ENCODE measurements around the gene SV2C.
A peak's percentile ranks its signal among the peaks of the same experiment; 100 is the strongest.
"Not testable (repeated sequence)": the region's sequence is repeated elsewhere in the genome, so short reads cannot be mapped to it uniquely, and the experiment has no call there.

Gene SV2C

GRCh38 chr5:76319673-76320072 lies 236.5 kb downstream of the SV2C start:
- TF ChIP-seq ZNF701 (tag by site-specific recombination; IDR thresholded peaks at IDR 0.05) (no peak), HOXA7 (CRISPR knock-in tag; IDR thresholded peaks at IDR 0.05; ENCODE audit: borderline replicate concordance) (no peak), ZBTB7A (tag by site-specific recombination; IDR thresholded peaks at IDR 0.05; ENCODE audit: low read depth) (no peak), ZNF184 (tag by site-specific recombination; IDR thresholded peaks at IDR 0.05) (no peak), ZNF645 (tag by site-specific recombination; IDR thresholded peaks at IDR 0.05) (no peak), ZNF394 (tag by site-specific recombination; IDR thresholded peaks at IDR 0.05; ENCODE audit: borderline replicate concordance) (no peak), ZNF140 (tag by site-specific recombination; IDR thresholded peaks at IDR 0.05) (no peak), ZBTB8A (tag by site-specific recombination; IDR thresholded peaks at IDR 0.05) (no peak), ZNF19 (tag by site-specific recombination; IDR thresholded peaks at IDR 0.05; ENCODE audit: low read depth) (no peak)
- Histone ChIP-seq H3K9me3 (ENCODE audit: control insufficient read depth, insufficient read depth, low read depth, low read length) (no peaks in the 10 kb centered on the region), H3K4me3 (ENCODE audit: low read depth, low read length) (no peak overlapping the region), H3K27ac (ENCODE audit: extremely low read depth, low read depth, low read length) (no peak overlapping the region), H3K4me1 (ENCODE audit: control insufficient read depth, insufficient read depth, low read length) (no peaks in the 10 kb centered on the region), H3K36me3 (ENCODE audit: control insufficient read depth in 2 of 2, insufficient read depth in 1 of 2, low read length in 2 of 2) (no peaks in the 10 kb centered on the region)
- POLR2A ChIA-PET: no interaction called here
- CTCF ChIA-PET: interaction anchor here (1.1 kb wide), 1 partner anchor 10 kb away, joined by 5 read pairs; no protein-coding TSS in a partner anchor

- H3K27ac ChIP-seq (ENCODE audit: extremely low read depth, low read depth, low read length); POLR2A ChIA-PET; H3K4me3 ChIP-seq (ENCODE audit: low read depth, low read length); CTCF ChIA-PET; H3K36me3 ChIP-seq (ENCODE audit: control insufficient read depth in 2 of 2, insufficient read depth in 1 of 2, low read length in 2 of 2); H3K9me3 ChIP-seq (ENCODE audit: control insufficient read depth, insufficient read depth, low read depth, low read length): not testable (repeated sequence)
- peaks cover 12% of the 10 kb centered on the region for H3K4me1 ChIP-seq (ENCODE audit: control insufficient read depth, insufficient read depth, low read length)
- 0 out of 2 replicates have a peak, but pooled peaks have one; percentile 15 for TF ChIP-seq ZNF580 (tag by site-specific recombination; IDR thresholded peaks at IDR 0.05)
- peak; percentile 88 for TF ChIP-seq ZNF146 (tag by site-specific recombination; IDR thresholded peaks at IDR 0.05)
Measured at GRCh38 chr5:76323494-76323893, 240.3 kb downstream of the SV2C start.

GRCh38 chr5:76325326-76325725 lies 242.1 kb downstream of the SV2C start:
- H3K9me3 ChIP-seq (ENCODE audit: control insufficient read depth, insufficient read depth, low read depth, low read length): no peaks in the 10 kb centered on the region
- ChIA-PET CTCF (interaction anchor here (1.1 to 1.3 kb wide), 2 partner anchors 16 to 150 kb away, joined by 3 read pairs; no protein-coding TSS in a partner anchor), POLR2A (no interaction called here)
- H3K36me3 ChIP-seq (ENCODE audit: control insufficient read depth in 2 of 2, insufficient read depth in 1 of 2, low read length in 2 of 2): no peaks in the 10 kb centered on the region
- H3K4me1 ChIP-seq (ENCODE audit: control insufficient read depth, insufficient read depth, low read length): peaks cover 12% of the 10 kb centered on the region
- H3K27ac ChIP-seq (ENCODE audit: extremely low read depth, low read depth, low read length): no peak overlapping the region
- H3K4me3 ChIP-seq (ENCODE audit: low read depth, low read length): no peak overlapping the region
- no peak for TF ChIP-seq ZNF292 (tag by site-specific recombination; IDR thresholded peaks at IDR 0.05; ENCODE audit: borderline replicate concordance, low read depth)
- TF ChIP-seq ZNF510 (tag by site-specific recombination; IDR thresholded peaks at IDR 0.05; ENCODE audit: insufficient replicate concordance): no peak
- no peak for TF ChIP-seq REPIN1 (tag by site-specific recombination; IDR thresholded peaks at IDR 0.05; ENCODE audit: low read depth)
- TF ChIP-seq ZSCAN30 (tag by site-specific recombination; IDR thresholded peaks at IDR 0.05): no peak
- TF ChIP-seq ZNF558 (tag by site-specific recombination; IDR thresholded peaks at IDR 0.05): no peak
- peak; percentile 66; the same call in 1 of the 2 replicates for TF ChIP-seq ZNF449 (tag by site-specific recombination; IDR thresholded peaks at IDR 0.05)
- no peak for TF ChIP-seq ZNF223 (tag by site-specific recombination; IDR thresholded peaks at IDR 0.05)

All from HEK293 (cell line).